NOMO-1 treated with dmso at 0.1 percent for 144 hours (cell line): Measurements from ENCODE around the gene PLAGL1.
"Not testable (repeated sequence)": the region's sequence is repeated elsewhere in the genome, so short reads cannot be mapped to it uniquely, and the experiment has no call there.

ENCODE experiments used
- DNase-seq: peaks from one replicate; lab custom pipeline; 2025; ENCODE audit not compliant: unreplicated experiment; lab: John Stamatoyannopoulos, UW

PLAGL1 gene

GRCh38 chr6:143940011-143940597 lies 68.0 kb downstream of the PLAGL1 start:
- peak; percentile 14 for DNase-seq

DNA sequence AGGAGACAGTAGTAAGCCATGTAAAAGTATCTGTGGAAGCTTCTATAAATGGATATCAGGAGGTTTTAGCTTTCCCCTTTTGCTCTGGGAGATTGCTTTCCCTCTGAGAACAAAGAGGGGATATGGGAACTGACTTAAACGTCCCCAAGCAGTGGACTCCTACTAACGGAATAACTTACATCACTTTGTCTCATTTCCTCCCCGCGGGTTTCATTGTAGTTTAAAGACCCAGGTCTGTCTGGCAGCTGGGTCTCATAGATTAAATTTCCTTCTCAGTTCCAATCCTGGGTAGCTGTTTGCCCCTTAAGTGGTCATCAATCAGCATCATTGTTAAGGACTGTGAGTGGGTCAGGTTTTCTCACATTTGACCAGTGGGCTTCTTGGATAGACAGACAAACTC lies 68.7 kb downstream of the PLAGL1 start:
- DNase-seq, result no peak

DNA sequence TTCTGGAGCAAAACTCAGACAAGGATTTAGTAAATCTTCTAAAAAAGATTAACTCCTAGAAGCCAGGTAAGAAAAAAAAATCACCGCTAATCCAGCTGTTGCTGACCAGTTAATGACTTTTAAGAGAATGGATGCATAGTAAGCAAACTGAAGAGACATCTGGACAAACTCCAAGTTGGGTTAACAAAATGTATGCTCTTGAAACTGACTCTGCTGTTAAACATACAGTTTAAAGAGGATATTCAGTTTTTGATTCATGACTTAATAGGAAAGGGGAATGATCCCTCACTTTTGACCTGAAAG lies 70.4 kb downstream of the PLAGL1 start:
- DNase-seq, result no peak

DNA sequence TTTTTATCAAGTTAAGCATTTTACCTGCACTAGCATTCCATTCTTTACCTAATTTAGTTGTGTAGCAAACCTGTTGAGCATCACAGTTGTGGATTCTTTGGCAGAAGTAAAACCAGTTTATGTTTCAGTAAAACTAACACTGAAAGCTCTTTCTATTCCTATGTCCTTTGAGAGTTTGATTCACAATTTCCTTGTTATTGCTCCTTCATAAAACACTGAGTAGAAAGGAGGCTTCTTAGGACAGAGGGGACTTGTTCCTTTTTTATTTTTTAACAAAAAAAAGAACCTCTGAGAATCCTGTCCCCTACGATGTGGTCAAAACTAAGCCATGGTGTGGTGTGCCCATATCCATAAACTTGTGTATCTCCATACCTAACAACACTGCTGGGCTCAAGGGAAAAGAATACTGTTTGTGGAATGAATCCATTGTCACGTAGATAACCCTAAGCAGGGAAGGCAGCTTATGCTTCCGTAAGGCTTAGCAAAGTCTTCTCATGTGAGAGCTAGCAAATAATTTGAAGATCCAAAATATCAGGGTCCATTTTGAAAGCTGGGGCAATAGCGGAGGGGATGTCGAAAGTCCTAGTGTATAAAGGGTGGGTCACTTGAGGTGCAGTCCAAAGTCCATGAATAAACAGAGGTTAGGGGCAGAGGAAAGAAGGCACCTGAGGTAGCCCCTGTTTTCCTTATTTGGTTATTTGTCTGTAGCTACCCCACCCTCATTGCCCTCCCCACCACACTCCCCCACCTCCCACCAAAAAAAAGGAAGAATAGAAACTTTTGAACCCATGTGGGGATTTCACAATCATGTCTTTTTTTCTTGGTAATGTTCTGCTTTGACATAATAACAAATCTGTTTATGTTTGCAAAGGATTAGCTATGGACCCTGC lies 71.0 kb downstream of the PLAGL1 start:
- peak; percentile 8 for DNase-seq

- DNase-seq, result no peak
Measured at GRCh38 chr6:143936347-143936746, 71.7 kb downstream of the PLAGL1 start.

- DNase-seq, result no peak
Measured at GRCh38 chr6:143934867-143935266, 73.2 kb downstream of the PLAGL1 start.

DNA sequence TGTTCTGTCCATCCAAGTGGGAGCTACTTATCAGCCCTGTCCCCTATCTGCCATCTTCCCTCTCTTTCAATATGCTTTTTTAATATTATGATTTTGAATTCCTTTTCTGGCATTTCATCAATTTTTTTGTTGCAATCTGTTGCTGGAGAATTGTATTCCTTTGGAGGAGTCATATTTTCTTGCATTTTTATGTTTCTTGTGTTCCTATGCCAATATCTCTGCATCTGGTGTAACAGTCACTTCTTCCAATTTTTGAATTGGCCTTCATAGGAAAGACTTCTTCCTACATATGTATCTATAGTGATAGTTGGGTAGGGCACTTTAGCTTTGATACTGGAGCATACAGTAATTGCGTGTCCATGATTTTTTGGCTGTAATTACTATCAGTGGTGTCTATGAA lies 73.7 kb downstream of the PLAGL1 start:
- DNase-seq, result no peak

- no peak for DNase-seq
Measured at GRCh38 chr6:143929975-143930374, 78.1 kb downstream of the PLAGL1 start.

GRCh38 chr6:143928853-143929252 lies 79.2 kb downstream of the PLAGL1 start:
- no peak for DNase-seq

- not testable (repeated sequence) for DNase-seq
Measured at GRCh38 chr6:143917026-143917425, 91.0 kb downstream of the PLAGL1 start.

DNA sequence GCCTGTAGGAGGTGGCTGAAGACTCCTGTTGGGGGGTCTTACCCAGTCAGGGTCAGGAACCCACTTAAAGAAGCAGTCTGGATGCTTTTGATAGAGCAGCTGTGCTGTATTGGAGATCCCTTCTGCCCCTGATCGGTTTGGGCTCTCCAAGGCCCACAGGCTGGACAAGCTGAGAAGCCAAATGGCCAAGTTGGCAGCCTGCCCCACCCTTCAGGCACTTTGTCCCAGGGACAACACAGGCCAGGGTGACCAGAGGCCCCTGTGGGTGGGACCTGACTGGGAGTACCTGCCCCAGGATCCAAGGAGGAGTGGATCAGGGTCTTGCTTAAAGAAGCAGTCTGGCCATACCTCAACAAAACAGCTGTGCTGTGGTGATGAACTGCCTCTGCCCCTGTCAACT lies 95.4 kb downstream of the PLAGL1 start:
- no peak for DNase-seq

DNA sequence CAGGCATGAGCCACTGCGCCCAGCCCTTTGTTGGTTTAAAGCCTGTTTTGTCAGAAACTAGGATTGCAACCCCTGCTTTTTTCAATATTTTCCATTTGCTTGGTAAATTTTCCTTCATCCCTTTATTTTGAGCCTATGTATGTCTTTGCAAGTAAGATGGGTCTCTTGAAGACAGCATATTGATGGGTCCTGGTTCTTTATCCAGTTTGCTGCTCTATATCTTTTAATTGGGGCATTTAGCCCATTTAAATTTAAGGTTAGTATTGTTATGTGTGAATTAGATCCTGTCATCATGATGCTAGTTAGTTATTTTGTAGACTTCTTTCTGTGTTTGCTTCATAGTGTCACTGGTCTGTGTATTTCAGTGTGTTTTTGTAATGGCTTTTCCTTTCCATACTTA lies 97.0 kb downstream of the PLAGL1 start:
- DNase-seq, result no peak

DNA sequence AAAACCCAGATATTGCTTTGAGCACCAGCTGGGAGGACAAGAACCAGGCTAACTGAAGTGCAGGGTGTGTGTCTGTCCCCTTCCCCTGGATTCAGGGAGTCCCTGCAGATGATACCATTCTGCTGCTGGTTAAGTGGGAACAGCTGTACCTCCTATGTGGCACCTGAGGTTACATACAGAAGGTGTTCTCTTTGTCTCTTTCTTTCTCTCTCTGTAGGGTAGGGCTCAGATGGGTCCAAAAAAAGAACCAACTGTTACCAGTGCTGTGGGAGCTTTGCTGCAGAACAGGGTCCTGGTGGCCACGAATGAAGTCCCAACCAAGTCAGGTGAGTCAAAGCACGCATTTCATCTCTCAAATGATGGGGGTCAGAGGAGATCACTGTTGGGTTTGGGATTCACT lies 105.2 kb downstream of the PLAGL1 start:
- no peak for DNase-seq

DNA sequence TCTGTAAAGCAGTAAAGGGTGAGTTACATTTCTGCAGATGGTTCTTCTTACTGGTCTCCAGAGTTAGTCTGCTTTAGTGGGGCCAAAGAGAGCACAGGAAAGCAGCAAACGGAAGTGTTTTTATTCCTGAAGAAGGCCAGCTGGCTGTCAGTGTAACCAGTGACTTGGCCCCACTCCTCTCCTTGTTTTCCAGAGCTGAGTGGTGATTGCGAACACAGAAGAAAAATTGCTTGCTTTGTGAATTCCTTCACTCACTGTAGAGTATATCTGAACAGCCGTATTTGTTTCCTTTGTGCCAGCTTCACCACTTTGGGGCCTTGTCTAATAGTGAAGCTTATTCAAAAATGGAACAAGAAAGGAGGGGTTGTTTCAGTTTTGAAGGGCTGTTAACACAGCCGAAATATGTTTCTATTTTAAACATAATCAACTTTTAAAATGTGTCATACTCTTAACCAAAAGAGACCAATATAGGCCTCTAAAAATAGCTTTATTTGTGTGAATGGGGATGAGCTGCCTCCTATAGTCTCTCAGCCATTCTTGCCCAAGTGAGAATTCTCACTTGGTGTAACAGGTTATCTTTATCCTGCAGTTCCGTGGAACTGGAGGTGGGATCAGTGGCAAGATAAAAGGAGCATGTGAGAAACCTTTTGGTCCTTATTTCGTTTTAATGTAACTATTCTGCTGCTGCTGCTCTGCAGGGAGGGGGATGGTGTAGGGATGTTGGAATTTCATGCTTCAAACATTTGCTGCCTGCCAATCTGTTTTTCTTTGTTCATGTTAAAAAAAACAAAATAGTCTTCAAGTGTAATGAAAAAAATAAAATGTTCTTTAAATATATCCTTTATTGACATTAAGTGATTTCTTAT lies 105.9 kb downstream of the PLAGL1 start:
- no peak for DNase-seq

DNA sequence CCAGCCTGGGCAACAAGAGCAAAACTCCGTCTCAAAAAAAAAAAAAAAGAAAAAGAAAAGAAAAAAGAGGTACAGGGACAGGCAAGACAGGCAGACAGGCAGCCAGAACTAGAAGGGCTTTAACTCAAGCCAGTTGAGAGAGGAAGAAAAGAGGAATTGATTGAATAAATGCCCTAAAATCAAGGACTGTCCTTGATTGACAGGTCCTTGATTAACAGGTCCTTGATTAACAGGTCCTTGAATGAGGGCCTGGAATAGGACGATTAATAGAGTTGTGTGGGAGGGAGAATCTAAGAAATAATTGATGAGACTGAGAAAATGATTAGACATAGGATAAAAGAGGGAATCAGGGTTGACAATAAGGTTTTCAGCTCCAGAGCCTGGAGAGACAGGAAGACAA lies 107.7 kb downstream of the PLAGL1 start:
- no peak for DNase-seq

DNA sequence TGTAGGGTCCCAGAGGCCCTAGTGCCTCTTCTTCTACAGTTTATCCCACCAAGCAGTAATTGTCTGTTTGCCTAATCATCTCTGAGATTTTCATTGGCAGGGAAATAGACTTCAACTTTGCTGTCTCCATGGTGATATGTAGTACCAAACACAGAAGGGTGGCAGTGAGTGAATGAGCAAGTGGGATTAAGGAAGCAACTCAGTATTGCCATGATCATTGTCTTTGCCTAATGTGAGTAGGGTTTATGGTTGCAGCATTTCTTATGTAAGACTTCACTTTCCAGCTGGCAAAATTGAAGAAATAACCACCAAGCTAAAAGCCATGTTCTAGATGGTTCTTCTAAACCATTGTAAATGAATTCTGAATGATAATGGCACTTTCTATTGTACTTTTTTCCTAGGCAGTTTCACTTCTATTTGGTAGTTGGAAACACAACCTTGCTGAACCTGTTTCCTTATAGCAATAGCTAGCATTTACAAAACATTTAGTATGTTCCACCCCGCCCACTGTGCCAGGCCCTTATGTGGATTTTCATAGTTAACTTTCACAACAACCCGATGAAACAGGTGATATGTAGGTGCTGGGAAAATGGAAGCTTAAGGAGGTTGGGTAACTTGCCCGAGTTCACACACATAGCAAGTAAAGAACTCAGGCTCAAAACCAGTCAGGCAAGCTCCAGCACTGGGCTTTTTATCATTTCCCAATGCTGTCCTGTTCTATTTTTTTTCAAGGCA lies 111.8 kb downstream of the PLAGL1 start:
- no peak for DNase-seq

- DNase-seq, result no peak
Measured at GRCh38 chr6:143894655-143895054, 113.4 kb downstream of the PLAGL1 start.
